Endodermal cell (in vitro differentiated cells): ENCODE results near the gene RAB35. TPM values are rescaled to one million over a fixed set of nuclear protein-coding genes. Genes with fewer than 3 reads are reported as not detected.

Source experiments
- DNase-seq: peaks from one replicate; pipeline ENCODE4 v3.0.0-alpha.2; 2017
- H3K27ac ChIP-seq: 2 replicates; pipeline ENCODE4 v1.5.1; 2013; ENCODE audit warnings: mild to moderate bottlenecking, low read depth, low read length, moderate library complexity
- H3K27me3 ChIP-seq: 2 replicates; pipeline ENCODE4 v1.6.1; 2013; ENCODE audit warnings: mild to moderate bottlenecking, low read length, moderate library complexity; ENCODE audit not compliant: insufficient read depth, control insufficient read depth, poor library complexity, severe bottlenecking
- H3K36me3 ChIP-seq: 2 replicates; pipeline ENCODE4 v1.7.0; 2013; ENCODE audit warnings: mild to moderate bottlenecking, low read length, moderate library complexity; ENCODE audit not compliant: control insufficient read depth, insufficient read depth
- H3K4me1 ChIP-seq: one replicate; pipeline ENCODE4 v1.7.0; 2013; ENCODE audit warnings: low read length; ENCODE audit not compliant: control insufficient read depth, insufficient read depth
- H3K4me3 ChIP-seq: 2 replicates; pipeline ENCODE4 v1.5.1; 2013; ENCODE audit warnings: mild to moderate bottlenecking, low read length, moderate library complexity
- H3K9ac ChIP-seq: 2 replicates; pipeline ENCODE4 v1.6.1; 2013; ENCODE audit warnings: mild to moderate bottlenecking, low read length, moderate library complexity; ENCODE audit not compliant: poor library complexity, severe bottlenecking; ENCODE audit errors: extremely low read depth
- H3K9me3 ChIP-seq: 2 replicates; pipeline ENCODE4 v1.6.1; 2013; ENCODE audit warnings: mild to moderate bottlenecking, low read length, moderate library complexity; ENCODE audit not compliant: control insufficient read depth
- H3K27ac Mint-ChIP-seq: 2 replicates; pipeline ENCODE4 v1.8.0; 2020; ENCODE audit warnings: mixed read lengths
- H3K27me3 Mint-ChIP-seq: 2 replicates; pipeline ENCODE4 v1.8.0; 2021; ENCODE audit warnings: mild to moderate bottlenecking, mixed read lengths; ENCODE audit not compliant: insufficient read depth
- H3K36me3 Mint-ChIP-seq: 2 replicates; pipeline ENCODE4 v1.8.0; 2020; ENCODE audit warnings: low read depth, mixed read lengths
- H3K4me1 Mint-ChIP-seq: 2 replicates; pipeline ENCODE4 v1.8.0; 2020; ENCODE audit warnings: mixed read lengths
- H3K4me3 Mint-ChIP-seq: 2 replicates; pipeline ENCODE4 v1.8.0; 2020; ENCODE audit warnings: mild to moderate bottlenecking, moderate library complexity, mixed read lengths
- H3K9me3 Mint-ChIP-seq: 2 replicates; pipeline ENCODE4 v1.8.0; 2020; ENCODE audit warnings: mild to moderate bottlenecking, mixed read lengths
- CTCF ChIP-seq: fragments of 200-600 bp; sonication (generic); conservative IDR thresholded peaks from 2 replicates; pipeline ENCODE4 v1.5.0; 2021; ENCODE audit warnings: antibody characterized with exemption, mild to moderate bottlenecking
- WGBS, 2 experiments: methylation state at CpG; one replicate each; pipeline versions ENCODE4 v1.1.5 to v1.1.7; 2013; ENCODE audit warnings: missing lambda C conversion rate in 2 of 2, mixed read lengths in 1 of 2; ENCODE audit not compliant: insufficient coverage in 1 of 2, insufficient read length in 1 of 2; 5-methylcytosine and 5-hydroxymethylcytosine counted together
- total RNA-seq, 2 donors: library from RNA; stranded (reverse); fragmentation: NEBNext Ultra II Directional in 1 of 2; extraction: Animal tissue kit (Norgen Biotek cat#: 25700) in 1 of 2; gene quantifications; 2 replicates in 1 of 2; 3 replicates in 1 of 2; pipeline ENCODE4 v1.2.1, GENCODE V29; 2021

Gene RAB35
- total RNA-seq, 2 donors from 2014 or later: 32.4 to 36.6 TPM

- H3K27ac Mint-ChIP-seq: peak overlapping the region; percentile 31
- TF ChIP-seq CTCF: no peak
- peaks cover 16% of the 10 kb centered on the region for H3K36me3 Mint-ChIP-seq
- DNase-seq: no peak
- H3K27me3 Mint-ChIP-seq: no peaks in the 10 kb centered on the region
- H3K4me3 ChIP-seq: no peak overlapping the region
- H3K9me3 Mint-ChIP-seq: no peaks in the 10 kb centered on the region
- no peak overlapping the region for H3K4me3 Mint-ChIP-seq
- no peaks in the 10 kb centered on the region for H3K9me3 ChIP-seq
- no peaks in the 10 kb centered on the region for H3K27me3 ChIP-seq
- WGBS, 2 experiments: 93 to 94% methylated on average over 10 to 12 of the region's 12 CpGs
- H3K4me1 ChIP-seq: peaks cover 5% of the 10 kb centered on the region
- H3K9ac ChIP-seq: no peak overlapping the region
- H3K36me3 ChIP-seq: peaks cover 10% of the 10 kb centered on the region
- no peak overlapping the region for H3K27ac ChIP-seq
- peaks cover 9% of the 10 kb centered on the region for H3K4me1 Mint-ChIP-seq
Observed at GRCh38 chr12:120091371-120092090, 25.0 kb downstream of the RAB35 start.

GRCh38 chr12:120090626-120091295, 25.8 kb downstream of the RAB35 start:
- no peak for TF ChIP-seq CTCF
- 92 to 93% methylated on average over 14 to 19 of the region's 19 CpGs for WGBS, 2 experiments
- Histone ChIP-seq H3K9ac (no peak overlapping the region), H3K4me1 (peaks cover 5% of the 10 kb centered on the region), H3K4me3 (no peak overlapping the region), H3K27me3 (no peaks in the 10 kb centered on the region), H3K9me3 (no peaks in the 10 kb centered on the region), H3K27ac (peak overlapping the region; percentile 53), H3K36me3 (peaks cover 5% of the 10 kb centered on the region)
- DNase-seq: no peak
- Mint-ChIP-seq H3K27ac (peak overlapping the region; percentile 39), H3K9me3 (no peaks in the 10 kb centered on the region), H3K36me3 (peaks cover 12% of the 10 kb centered on the region), H3K4me3 (no peak overlapping the region), H3K4me1 (peaks cover 16% of the 10 kb centered on the region), H3K27me3 (no peaks in the 10 kb centered on the region)

- peaks cover 5% of the 10 kb centered on the region for H3K36me3 ChIP-seq
- Mint-ChIP-seq H3K36me3 (peaks cover 11% of the 10 kb centered on the region), H3K27me3 (no peaks in the 10 kb centered on the region), H3K4me3 (no peak overlapping the region), H3K27ac (peak overlapping the region; percentile 39), H3K9me3 (no peaks in the 10 kb centered on the region), H3K4me1 (peaks cover 18% of the 10 kb centered on the region)
- WGBS, 2 experiments: 88 to 100% methylated on average over 2 to 3 of the region's 3 CpGs
- H3K27me3 ChIP-seq: no peaks in the 10 kb centered on the region
- no peak for TF ChIP-seq CTCF
- H3K4me1 ChIP-seq: peaks cover 5% of the 10 kb centered on the region
- H3K4me3 ChIP-seq: no peak overlapping the region
- no peaks in the 10 kb centered on the region for H3K9me3 ChIP-seq
- no peak for DNase-seq
- peak overlapping the region; percentile 53 for H3K27ac ChIP-seq
- no peak overlapping the region for H3K9ac ChIP-seq
Observed at GRCh38 chr12:120090206-120090605, 26.3 kb downstream of the RAB35 start.
